ENCODE data around the gene PAWR. TPM values are rescaled to one million over a fixed set of nuclear protein-coding genes. Genes with fewer than 3 reads are reported as not detected.

PAWR gene
- total and polyA plus RNA-seq, 2 donors from 2014 or later, result 30.7 to 69.2 TPM

- DNase-seq (no peak), FAIRE-seq (no peak)
- Histone ChIP-seq H3K4me1 (ENCODE audit: control insufficient read depth in 2 of 3, insufficient read depth in 2 of 3, low read depth in 1 of 3, low read length in 3 of 3) (no peaks in the 10 kb centered on the region), H3K4me3 (ENCODE audit: low read length in 3 of 3) (no peak overlapping the region), H3K27ac (ENCODE audit: low read depth in 2 of 2, low read length in 2 of 2) (no peak overlapping the region), H3K9me3 (ENCODE audit: control insufficient read depth in 2 of 3, insufficient read depth in 1 of 3, low read length in 3 of 3) (no peaks in the 10 kb centered on the region), H3K27me3 (ENCODE audit: control insufficient read depth, insufficient read depth, low read length) (no peaks in the 10 kb centered on the region), H3K9ac (ENCODE audit: low read length in 3 of 3) (no peak overlapping the region), H3K36me3 (ENCODE audit: control insufficient read depth in 2 of 3, insufficient read depth in 3 of 3, low read length in 3 of 3) (peaks cover 0 to 18% (median 3%) of the 10 kb centered on the region in 3 donors)
- TF ChIP-seq CTCF (IDR thresholded peaks at IDR 0.05; ENCODE audit: borderline replicate concordance, extremely low read depth, insufficient read depth), result no peak
- intact Hi-C loops (cut with DNase I), result no loop called here
Measured at GRCh38 chr12:79617696-79618095, 73.1 kb downstream of the PAWR start.

GRCh38 chr12:79615596-79616560 lies 74.9 kb downstream of the PAWR start:
- intact Hi-C loops (cut with DNase I), result no loop called here
- no peaks in the 10 kb centered on the region for H3K4me1 ChIP-seq (ENCODE audit: control insufficient read depth in 2 of 3, insufficient read depth in 2 of 3, low read depth in 1 of 3, low read length in 3 of 3)
- FAIRE-seq, result no peak
- DNase-seq, result no peak
- H3K27me3 ChIP-seq (ENCODE audit: control insufficient read depth, insufficient read depth, low read length), result no peaks in the 10 kb centered on the region
- H3K4me3 ChIP-seq (ENCODE audit: low read length in 3 of 3), result no peak overlapping the region
- no peak overlapping the region for H3K9ac ChIP-seq (ENCODE audit: low read length in 3 of 3)
- H3K36me3 ChIP-seq (ENCODE audit: control insufficient read depth in 2 of 3, insufficient read depth in 3 of 3, low read length in 3 of 3), result peaks cover 0 to 16% (median 3%) of the 10 kb centered on the region in 3 donors
- no peak for TF ChIP-seq CTCF (IDR thresholded peaks at IDR 0.05; ENCODE audit: borderline replicate concordance, extremely low read depth, insufficient read depth)
- no peaks in the 10 kb centered on the region for H3K9me3 ChIP-seq (ENCODE audit: control insufficient read depth in 2 of 3, insufficient read depth in 1 of 3, low read length in 3 of 3)
- no peak overlapping the region for H3K27ac ChIP-seq (ENCODE audit: low read depth in 2 of 2, low read length in 2 of 2)

GRCh38 chr12:79614730-79615129 lies 76.0 kb downstream of the PAWR start:
- no peak for TF ChIP-seq CTCF (IDR thresholded peaks at IDR 0.05; ENCODE audit: borderline replicate concordance, extremely low read depth, insufficient read depth)
- Histone ChIP-seq H3K4me1 (ENCODE audit: control insufficient read depth in 2 of 3, insufficient read depth in 2 of 3, low read depth in 1 of 3, low read length in 3 of 3) (no peaks in the 10 kb centered on the region), H3K36me3 (ENCODE audit: control insufficient read depth in 2 of 3, insufficient read depth in 3 of 3, low read length in 3 of 3) (peaks cover 0 to 7% (median 3%) of the 10 kb centered on the region in 3 donors), H3K4me3 (ENCODE audit: low read length in 3 of 3) (no peak overlapping the region), H3K9ac (ENCODE audit: low read length in 3 of 3) (no peak overlapping the region), H3K9me3 (ENCODE audit: control insufficient read depth in 2 of 3, insufficient read depth in 1 of 3, low read length in 3 of 3) (peaks cover 0 to under 1% (median 0%) of the 10 kb centered on the region in 3 donors), H3K27ac (ENCODE audit: low read depth in 2 of 2, low read length in 2 of 2) (no peak overlapping the region), H3K27me3 (ENCODE audit: control insufficient read depth, insufficient read depth, low read length) (no peaks in the 10 kb centered on the region)
- FAIRE-seq (no peak), DNase-seq (peak in 1 of 5 donors; percentile 8)
- intact Hi-C loops (cut with DNase I), result no loop called here

Data from kidney (tissue), 14 donors.